GM19035 (cell line): Measurements from ENCODE around the gene RPL36.

Experiments
- ATAC-seq: cut with Tn5 transposase; IDR thresholded peaks from one replicate; pipeline ENCODE4 v1.9.1; 2021; ENCODE audit not compliant: unreplicated experiment

RPL36 gene

DNA sequence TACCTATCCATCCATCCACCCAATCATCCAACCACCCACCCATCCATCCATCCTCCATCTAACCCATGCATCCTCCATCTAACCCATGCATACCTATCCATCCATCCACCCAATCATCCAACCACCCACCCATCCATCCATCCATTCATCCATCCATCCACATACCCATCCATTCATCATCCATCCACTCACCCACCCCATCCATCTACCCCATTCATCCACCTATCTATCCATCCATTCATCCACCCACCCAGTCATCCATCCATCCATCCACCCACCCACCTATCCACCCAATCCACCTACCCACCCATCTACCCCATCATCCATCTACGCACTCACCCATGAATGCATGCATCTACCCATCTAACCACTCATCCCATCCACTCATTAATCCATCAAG is 16.3 kb upstream of the RPL36 start:
- no peak for ATAC-seq

GRCh38 chr19:5674714-5675113 is 15.4 kb upstream of the RPL36 start:
- no peak for ATAC-seq

- no peak for ATAC-seq
Observed at GRCh38 chr19:5676105-5676771, 13.9 kb upstream of the RPL36 start.

- no peak for ATAC-seq
Observed at GRCh38 chr19:5676772-5677105, 13.4 kb upstream of the RPL36 start.

DNA sequence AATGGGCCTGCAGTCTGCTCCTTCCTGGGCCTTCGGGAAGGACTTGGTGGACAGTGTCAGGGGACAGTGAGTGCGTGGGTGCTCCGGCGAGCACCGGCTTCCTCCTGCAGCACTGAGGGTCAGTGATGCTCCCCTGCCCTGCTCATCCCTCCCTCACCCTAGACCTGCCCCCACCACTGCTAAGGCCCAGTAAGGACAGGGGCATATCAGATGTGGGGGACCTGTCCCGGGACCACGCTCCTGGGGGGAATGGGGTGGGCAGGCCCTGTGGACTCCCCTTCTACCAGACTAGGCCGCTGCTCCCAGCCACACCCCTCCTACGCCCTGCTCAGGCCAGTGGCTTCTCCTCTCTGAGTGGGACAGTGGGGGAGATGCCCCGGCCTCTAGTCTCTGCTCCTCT is 13.0 kb upstream of the RPL36 start:
- ATAC-seq, result no peak

- ATAC-seq, result no peak
Observed at GRCh38 chr19:5677580-5677979, 12.5 kb upstream of the RPL36 start.

GRCh38 chr19:5678071-5678718 is 11.9 kb upstream of the RPL36 start:
- no peak for ATAC-seq

GRCh38 chr19:5679289-5680083 is 10.6 kb upstream of the RPL36 start:
- ATAC-seq, result no peak

- no peak for ATAC-seq
Observed at GRCh38 chr19:5680084-5680436, 10.0 kb upstream of the RPL36 start.

DNA sequence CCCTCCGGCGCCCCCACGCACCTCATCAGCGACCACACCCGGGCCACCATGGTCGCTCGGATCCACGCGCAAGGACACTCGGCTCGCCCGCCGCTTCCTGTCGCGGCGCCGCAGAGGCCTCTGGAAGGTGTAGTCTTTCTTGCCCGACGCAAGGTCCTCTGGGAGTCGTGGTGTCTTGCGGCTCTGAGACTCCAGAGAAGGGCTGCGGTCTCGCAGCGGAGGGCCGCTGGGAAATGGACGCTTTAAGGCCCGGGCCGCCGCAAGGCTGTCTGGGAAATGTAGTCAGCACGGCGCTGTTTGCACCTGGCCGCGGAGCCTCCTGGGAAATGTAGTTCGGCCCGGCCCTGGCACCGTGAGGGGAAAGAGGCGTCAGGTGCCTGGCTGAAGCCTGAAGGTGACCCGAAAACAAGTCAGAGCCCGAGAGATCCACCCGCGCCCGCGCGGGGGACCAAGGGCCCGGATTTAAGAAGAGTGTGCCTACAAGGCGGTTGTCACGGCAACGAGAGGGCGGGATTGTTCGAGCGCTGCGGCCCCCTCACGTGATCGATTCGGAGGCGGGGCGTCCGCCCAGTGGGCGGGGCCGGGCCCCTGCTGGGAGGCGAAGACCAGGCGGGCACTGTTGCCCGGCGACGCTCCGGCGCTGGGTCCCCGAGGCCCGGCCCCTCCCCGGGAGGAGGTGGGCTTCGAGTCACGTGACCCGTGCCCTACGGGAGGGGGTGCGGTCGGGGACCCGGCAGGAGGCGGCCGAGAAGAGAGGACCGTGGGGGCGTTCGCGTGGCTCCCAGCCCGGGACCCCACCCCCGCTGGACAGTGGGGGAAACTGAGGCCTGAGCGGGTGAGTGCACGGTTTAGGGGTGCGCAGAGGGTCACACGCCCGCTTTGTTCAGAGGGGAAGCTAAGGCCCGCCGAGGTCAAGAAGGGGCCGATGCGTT is 9.4 kb upstream of the RPL36 start, which contains the start of the genes HSD11B1L and MICOS13:
Gene HSD11B1L, plus strand, starts transcription at position 591 of the 932 bp plus-strand sequence. CDS start 3,806 bp downstream, outside the sequence.
Gene MICOS13, minus strand, starts transcription at position 80 of the 932 bp plus-strand sequence. Its CDS starts 30 bp downstream, at position 50.
- ATAC-seq, result peak; percentile 86

DNA sequence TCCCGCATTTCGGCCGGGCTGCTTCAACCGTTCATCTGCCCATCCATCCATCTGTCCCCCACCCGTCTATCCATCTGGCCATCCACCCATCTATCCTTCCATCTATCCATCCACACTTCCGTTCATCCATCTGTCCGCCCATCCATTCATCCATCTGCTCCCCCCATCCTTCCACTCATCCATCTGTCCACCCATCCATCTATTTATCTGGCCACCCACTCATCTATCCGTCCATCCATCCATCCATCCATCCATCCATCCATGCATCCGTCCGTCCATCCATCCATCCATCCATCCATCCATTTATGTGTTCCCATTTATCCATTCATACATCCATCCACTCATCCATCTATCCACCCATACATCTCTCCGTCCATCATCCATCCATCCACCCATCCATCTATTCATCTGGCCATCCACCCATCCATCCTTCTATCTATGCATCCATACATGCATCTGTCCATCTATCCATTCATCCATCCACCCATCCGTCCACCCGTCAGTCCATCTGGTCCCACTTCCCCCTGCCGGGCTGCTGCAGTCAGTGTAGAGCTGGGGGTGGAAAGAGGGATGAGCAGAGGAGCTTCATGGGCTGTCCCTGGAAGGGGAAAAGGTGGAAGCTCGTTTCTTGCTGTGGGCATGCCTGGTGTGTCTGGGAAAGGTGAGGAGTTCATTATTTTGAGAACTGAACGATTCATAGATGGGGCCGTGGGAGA is 8.5 kb upstream of the RPL36 start:
- ATAC-seq, result no peak

DNA sequence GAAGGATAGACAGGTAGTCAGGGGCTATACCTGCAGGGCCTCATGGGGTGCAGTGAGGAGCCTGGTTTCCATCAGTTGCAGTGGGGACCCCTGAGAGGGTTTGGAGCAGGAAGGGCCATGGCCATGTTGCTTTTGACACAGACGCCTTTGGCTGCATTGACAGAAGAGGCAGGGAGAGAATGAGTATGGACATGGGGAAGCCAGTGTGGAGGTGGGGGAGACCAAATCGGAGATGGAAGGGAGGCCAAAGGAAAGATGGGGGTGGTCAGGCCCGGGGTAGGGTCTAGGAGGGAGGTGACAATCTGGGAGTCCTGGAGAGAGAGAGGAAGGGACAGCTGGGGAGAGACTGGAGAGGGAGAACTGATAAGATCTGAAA is 8.0 kb upstream of the RPL36 start:
- no peak for ATAC-seq

GRCh38 chr19:5683177-5683886 is 6.8 kb upstream of the RPL36 start:
- no peak for ATAC-seq

DNA sequence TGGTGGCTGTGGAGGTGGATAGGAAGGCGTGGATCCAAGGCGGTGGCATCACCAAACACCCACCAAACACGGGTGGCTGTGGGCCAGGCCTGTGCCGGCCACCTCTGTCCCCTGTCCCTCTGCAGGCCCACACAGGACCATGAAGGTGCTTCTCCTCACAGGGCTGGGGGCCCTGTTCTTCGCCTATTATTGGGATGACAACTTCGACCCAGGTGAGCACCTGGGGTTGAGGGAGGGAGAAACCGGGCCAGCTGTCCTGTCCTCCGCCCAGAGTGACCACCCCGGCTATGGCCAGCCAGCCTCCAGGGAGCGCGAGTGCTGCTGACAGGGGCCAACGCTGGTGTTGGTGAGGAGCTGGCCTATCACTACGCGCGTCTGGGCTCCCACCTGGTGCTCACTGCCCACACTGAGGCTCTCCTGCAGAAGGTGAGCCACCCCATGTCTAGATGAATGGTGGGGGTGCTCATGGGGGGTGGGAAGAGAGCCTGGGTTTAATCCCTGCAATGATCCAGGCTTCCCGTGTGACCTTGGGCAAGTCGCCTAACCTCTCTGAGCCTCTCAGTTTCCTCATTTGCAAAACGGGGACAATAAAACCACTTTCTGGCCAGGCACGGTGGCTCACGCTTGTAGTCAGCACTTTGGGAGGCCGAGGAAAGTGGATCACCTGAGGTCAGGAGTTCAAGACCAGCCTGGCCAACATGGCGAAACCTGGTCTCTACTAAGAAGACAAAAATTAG is 5.2 kb upstream of the RPL36 start:
- ATAC-seq, result no peak

GRCh38 chr19:5686326-5686646 is 3.8 kb upstream of the RPL36 start:
- ATAC-seq, result no peak

DNA sequence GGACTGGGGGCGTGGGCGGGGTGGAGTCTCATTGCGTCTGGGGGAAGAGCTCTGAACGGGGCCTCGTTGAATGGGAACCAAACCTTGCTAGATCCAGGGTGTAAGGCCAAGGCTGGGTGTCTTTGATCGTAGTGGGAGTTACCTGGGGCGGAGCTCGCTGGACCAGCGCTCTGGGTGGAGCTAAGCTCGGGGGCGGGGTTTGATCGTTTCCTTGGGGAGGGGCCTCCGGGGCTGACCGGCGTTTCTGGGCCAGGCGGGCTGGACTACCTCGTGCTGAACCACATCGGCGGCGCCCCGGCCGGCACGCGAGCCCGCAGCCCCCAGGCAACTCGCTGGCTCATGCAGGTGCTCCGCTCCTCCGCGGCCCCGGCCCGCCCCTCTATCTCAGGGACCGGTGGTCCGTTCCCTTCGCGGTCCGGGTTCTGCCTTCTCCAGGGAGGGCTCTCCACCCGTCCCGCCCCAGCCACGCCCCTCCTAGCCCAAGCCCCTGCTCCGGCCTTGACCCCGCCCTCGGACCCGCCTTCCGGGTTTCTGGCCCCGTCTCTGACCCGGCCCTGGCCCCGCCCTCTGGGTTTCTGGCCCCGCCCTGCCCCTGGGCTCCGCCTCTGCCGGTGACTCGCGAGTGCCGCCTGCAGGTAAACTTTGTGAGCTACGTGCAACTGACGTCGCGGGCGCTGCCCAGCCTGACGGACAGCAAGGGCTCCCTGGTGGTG is 3.3 kb upstream of the RPL36 start:
- peak; percentile 46 for ATAC-seq

GRCh38 chr19:5687360-5688198 is 2.5 kb upstream of the RPL36 start:
- no peak for ATAC-seq
